Endodermal cell (in vitro differentiated cells): ENCODE results near the gene CYP2B6. TPM values are rescaled to one million over a fixed set of nuclear protein-coding genes. Genes with fewer than 3 reads are reported as not detected.
A peak's percentile ranks its signal among the peaks of the same experiment; 100 is the strongest.
"Not testable (repeated sequence)": the region's sequence is repeated elsewhere in the genome, so short reads cannot be mapped to it uniquely, and the experiment has no call there.

Source experiments
- DNase-seq: peaks from one replicate; pipeline ENCODE4 v3.0.0-alpha.2; 2017
- H3K27ac ChIP-seq: 2 replicates; pipeline ENCODE4 v1.5.1; 2013; ENCODE audit warnings: mild to moderate bottlenecking, low read depth, low read length, moderate library complexity
- H3K27me3 ChIP-seq: 2 replicates; pipeline ENCODE4 v1.6.1; 2013; ENCODE audit warnings: mild to moderate bottlenecking, low read length, moderate library complexity; ENCODE audit not compliant: insufficient read depth, control insufficient read depth, poor library complexity, severe bottlenecking
- H3K36me3 ChIP-seq: 2 replicates; pipeline ENCODE4 v1.7.0; 2013; ENCODE audit warnings: mild to moderate bottlenecking, low read length, moderate library complexity; ENCODE audit not compliant: control insufficient read depth, insufficient read depth
- H3K4me1 ChIP-seq: one replicate; pipeline ENCODE4 v1.7.0; 2013; ENCODE audit warnings: low read length; ENCODE audit not compliant: control insufficient read depth, insufficient read depth
- H3K4me3 ChIP-seq: 2 replicates; pipeline ENCODE4 v1.5.1; 2013; ENCODE audit warnings: mild to moderate bottlenecking, low read length, moderate library complexity
- H3K9ac ChIP-seq: 2 replicates; pipeline ENCODE4 v1.6.1; 2013; ENCODE audit warnings: mild to moderate bottlenecking, low read length, moderate library complexity; ENCODE audit not compliant: poor library complexity, severe bottlenecking; ENCODE audit errors: extremely low read depth
- H3K9me3 ChIP-seq: 2 replicates; pipeline ENCODE4 v1.6.1; 2013; ENCODE audit warnings: mild to moderate bottlenecking, low read length, moderate library complexity; ENCODE audit not compliant: control insufficient read depth
- H3K27ac Mint-ChIP-seq: 2 replicates; pipeline ENCODE4 v1.8.0; 2020; ENCODE audit warnings: mixed read lengths
- H3K27me3 Mint-ChIP-seq: 2 replicates; pipeline ENCODE4 v1.8.0; 2021; ENCODE audit warnings: mild to moderate bottlenecking, mixed read lengths; ENCODE audit not compliant: insufficient read depth
- H3K36me3 Mint-ChIP-seq: 2 replicates; pipeline ENCODE4 v1.8.0; 2020; ENCODE audit warnings: low read depth, mixed read lengths
- H3K4me1 Mint-ChIP-seq: 2 replicates; pipeline ENCODE4 v1.8.0; 2020; ENCODE audit warnings: mixed read lengths
- H3K4me3 Mint-ChIP-seq: 2 replicates; pipeline ENCODE4 v1.8.0; 2020; ENCODE audit warnings: mild to moderate bottlenecking, moderate library complexity, mixed read lengths
- H3K9me3 Mint-ChIP-seq: 2 replicates; pipeline ENCODE4 v1.8.0; 2020; ENCODE audit warnings: mild to moderate bottlenecking, mixed read lengths
- WGBS, 2 experiments: methylation state at CpG; one replicate each; pipeline versions ENCODE4 v1.1.5 to v1.1.7; 2013; ENCODE audit warnings: missing lambda C conversion rate in 2 of 2, mixed read lengths in 1 of 2; ENCODE audit not compliant: insufficient coverage in 1 of 2, insufficient read length in 1 of 2; 5-methylcytosine and 5-hydroxymethylcytosine counted together
- total RNA-seq, 2 donors: library from RNA; stranded (reverse); fragmentation: NEBNext Ultra II Directional in 1 of 2; extraction: Animal tissue kit (Norgen Biotek cat#: 25700) in 1 of 2; gene quantifications; 2 replicates in 1 of 2; 3 replicates in 1 of 2; pipeline ENCODE4 v1.2.1, GENCODE V29; 2021
- TF ChIP-seq, protein P1 (sequence below): fragments of 200-600 bp; sonication (generic); conservative IDR thresholded peaks from 2 replicates; pipeline ENCODE4 v1.5.0; 2021; ENCODE audit warnings: antibody characterized with exemption, mild to moderate bottlenecking

CYP2B6 gene
- total RNA-seq, 2 donors from 2014 or later: 0.75 TPM; not detected in 1

- 87 to 100% methylated on average over 2 to 4 of the region's 4 CpGs for WGBS, 2 experiments
- H3K27me3 Mint-ChIP-seq, H3K4me3 ChIP-seq, H3K4me1 ChIP-seq, H3K36me3 ChIP-seq, H3K9me3 ChIP-seq, H3K4me3 Mint-ChIP-seq, H3K27ac ChIP-seq, H3K27me3 ChIP-seq, H3K27ac Mint-ChIP-seq, H3K36me3 Mint-ChIP-seq, DNase-seq, H3K9ac ChIP-seq, H3K4me1 Mint-ChIP-seq: not testable (repeated sequence)
- peaks cover 41% of the 10 kb centered on the region for H3K9me3 Mint-ChIP-seq
These were observed 21.4 kb upstream of the CYP2B6 start for GRCh38 chr19:40969721-40970120.

DNA sequence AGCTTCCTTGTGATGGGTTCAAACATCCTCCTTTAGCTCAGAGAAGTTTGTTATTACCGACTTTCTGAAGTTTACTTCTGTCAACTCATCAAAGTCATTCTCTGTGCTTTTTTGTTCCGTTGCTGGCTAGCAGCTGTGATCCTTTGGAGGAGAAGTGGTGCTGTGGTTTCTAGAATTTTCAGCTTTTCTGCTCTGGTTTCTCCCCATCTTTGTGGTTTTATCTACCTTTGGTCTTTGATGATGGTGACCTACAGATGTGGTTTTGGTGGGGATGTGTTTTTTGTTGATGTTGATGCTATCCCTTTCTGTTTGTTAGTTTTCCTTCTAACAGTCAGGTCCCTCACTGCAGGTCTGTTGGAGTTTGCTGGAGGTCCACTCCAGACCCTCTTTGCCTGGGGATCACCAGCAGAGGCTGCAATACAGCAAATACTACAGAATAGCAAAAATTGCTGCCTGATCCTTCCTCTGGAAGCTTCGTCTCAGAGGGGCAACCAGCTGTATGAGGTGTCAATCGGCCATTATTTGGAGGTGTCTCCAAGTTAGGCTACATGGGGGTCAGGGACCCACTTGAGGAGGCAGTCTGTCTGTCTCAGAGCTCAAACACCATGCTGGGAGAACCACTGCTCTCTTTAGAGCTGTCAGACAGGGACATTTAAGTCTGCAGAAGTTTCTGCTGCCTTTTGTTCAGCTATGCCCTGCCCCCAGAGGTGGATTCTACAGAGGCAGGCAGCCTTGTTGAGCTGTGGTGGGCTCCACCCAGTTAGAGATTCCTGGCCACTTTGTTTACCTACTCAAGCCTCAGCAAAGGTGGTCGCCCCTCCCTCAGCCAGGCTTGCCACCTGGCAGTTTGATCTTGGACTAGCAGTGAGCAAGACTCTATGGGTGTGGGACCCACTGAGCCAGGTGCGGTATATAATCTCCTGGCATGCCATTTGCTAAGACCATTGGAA, 20.4 kb upstream of the CYP2B6 start:
- not testable (repeated sequence) for H3K27me3 ChIP-seq, H3K36me3 Mint-ChIP-seq, H3K9ac ChIP-seq, H3K4me1 ChIP-seq, H3K4me3 ChIP-seq, H3K27ac ChIP-seq, H3K4me1 Mint-ChIP-seq, H3K27me3 Mint-ChIP-seq, H3K9me3 ChIP-seq, H3K36me3 ChIP-seq, H3K4me3 Mint-ChIP-seq, H3K27ac Mint-ChIP-seq
- DNase-seq: peak; percentile 22
- 87 to 95% methylated on average over 4 to 6 of the region's 6 CpGs for WGBS, 2 experiments
- H3K9me3 Mint-ChIP-seq: peaks cover 41% of the 10 kb centered on the region

- H3K4me1 Mint-ChIP-seq: no peaks in the 10 kb centered on the region
- Histone ChIP-seq H3K27me3 (no peaks in the 10 kb centered on the region), H3K9ac (no peak overlapping the region), H3K4me3 (no peak overlapping the region), H3K27ac (no peak overlapping the region), H3K9me3 (peaks cover 9% of the 10 kb centered on the region), H3K4me1 (no peaks in the 10 kb centered on the region), H3K36me3 (no peaks in the 10 kb centered on the region)
- H3K27me3 Mint-ChIP-seq: peaks cover 11% of the 10 kb centered on the region
- no peak overlapping the region for H3K27ac Mint-ChIP-seq
- no peak overlapping the region for H3K4me3 Mint-ChIP-seq
- 15 to 43% methylated on average over 3 to 4 of the region's 4 CpGs for WGBS, 2 experiments
- H3K9me3 Mint-ChIP-seq: peaks cover 27% of the 10 kb centered on the region
- DNase-seq: peak; percentile 90
- TF ChIP-seq, protein P1, sequence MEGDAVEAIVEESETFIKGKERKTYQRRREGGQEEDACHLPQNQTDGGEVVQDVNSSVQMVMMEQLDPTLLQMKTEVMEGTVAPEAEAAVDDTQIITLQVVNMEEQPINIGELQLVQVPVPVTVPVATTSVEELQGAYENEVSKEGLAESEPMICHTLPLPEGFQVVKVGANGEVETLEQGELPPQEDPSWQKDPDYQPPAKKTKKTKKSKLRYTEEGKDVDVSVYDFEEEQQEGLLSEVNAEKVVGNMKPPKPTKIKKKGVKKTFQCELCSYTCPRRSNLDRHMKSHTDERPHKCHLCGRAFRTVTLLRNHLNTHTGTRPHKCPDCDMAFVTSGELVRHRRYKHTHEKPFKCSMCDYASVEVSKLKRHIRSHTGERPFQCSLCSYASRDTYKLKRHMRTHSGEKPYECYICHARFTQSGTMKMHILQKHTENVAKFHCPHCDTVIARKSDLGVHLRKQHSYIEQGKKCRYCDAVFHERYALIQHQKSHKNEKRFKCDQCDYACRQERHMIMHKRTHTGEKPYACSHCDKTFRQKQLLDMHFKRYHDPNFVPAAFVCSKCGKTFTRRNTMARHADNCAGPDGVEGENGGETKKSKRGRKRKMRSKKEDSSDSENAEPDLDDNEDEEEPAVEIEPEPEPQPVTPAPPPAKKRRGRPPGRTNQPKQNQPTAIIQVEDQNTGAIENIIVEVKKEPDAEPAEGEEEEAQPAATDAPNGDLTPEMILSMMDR: peak; percentile 96
- no peaks in the 10 kb centered on the region for H3K36me3 Mint-ChIP-seq
These were observed 16.4 kb upstream of the CYP2B6 start for GRCh38 chr19:40974633-40975037.

- no peak for DNase-seq
- H3K27ac ChIP-seq: no peak overlapping the region
- no peaks in the 10 kb centered on the region for H3K36me3 ChIP-seq
- H3K4me3 Mint-ChIP-seq: no peak overlapping the region
- no peaks in the 10 kb centered on the region for H3K27me3 ChIP-seq
- H3K9me3 ChIP-seq: peaks cover 14% of the 10 kb centered on the region
- TF ChIP-seq, protein P1: no peak
- H3K4me3 ChIP-seq: no peak overlapping the region
- no peak overlapping the region for H3K27ac Mint-ChIP-seq
- no peaks in the 10 kb centered on the region for H3K4me1 ChIP-seq
- 68 to 87% methylated on average over 4 of the region's 4 CpGs for WGBS, 2 experiments
- no peak overlapping the region for H3K9ac ChIP-seq
- H3K36me3 Mint-ChIP-seq: no peaks in the 10 kb centered on the region
- peaks cover 26% of the 10 kb centered on the region for H3K9me3 Mint-ChIP-seq
- H3K4me1 Mint-ChIP-seq: peaks cover 9% of the 10 kb centered on the region
- peaks cover 9% of the 10 kb centered on the region for H3K27me3 Mint-ChIP-seq
These were observed 14.9 kb upstream of the CYP2B6 start for GRCh38 chr19:40976134-40976533.
